ENCODE results near the gene CLIC5.
A peak's percentile ranks its signal among the peaks of the same experiment; 100 is the strongest.

The CLIC5 gene

DNA sequence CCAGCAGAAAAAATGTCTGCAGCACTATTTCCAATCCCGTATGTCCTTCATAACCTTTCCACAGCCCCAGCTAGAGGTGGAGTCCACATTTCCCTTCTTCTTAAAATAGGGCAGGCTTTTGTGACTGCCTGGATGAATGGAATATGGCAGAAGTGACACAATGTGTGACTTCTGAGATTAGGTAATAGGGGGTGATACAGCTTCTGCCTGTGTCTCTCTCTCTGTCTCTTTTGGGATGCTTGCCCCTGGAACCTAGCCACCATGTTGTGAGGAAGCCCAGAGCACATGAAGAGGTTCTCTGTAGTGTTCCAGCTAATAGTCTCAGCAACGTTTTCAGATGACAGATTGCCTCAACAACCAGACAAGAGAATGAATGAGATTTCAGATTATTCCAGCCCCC is 51.4 kb downstream of the CLIC5 start:
- no peak for DNase-seq (ENCODE audit: low read depth)

GRCh38 chr6:45963896-45964295 is 51.8 kb downstream of the CLIC5 start:
- DNase-seq (ENCODE audit: low read depth): no peak

- no peak for DNase-seq (ENCODE audit: low read depth)
Observed at GRCh38 chr6:45961125-45961524, 54.5 kb downstream of the CLIC5 start.

DNA sequence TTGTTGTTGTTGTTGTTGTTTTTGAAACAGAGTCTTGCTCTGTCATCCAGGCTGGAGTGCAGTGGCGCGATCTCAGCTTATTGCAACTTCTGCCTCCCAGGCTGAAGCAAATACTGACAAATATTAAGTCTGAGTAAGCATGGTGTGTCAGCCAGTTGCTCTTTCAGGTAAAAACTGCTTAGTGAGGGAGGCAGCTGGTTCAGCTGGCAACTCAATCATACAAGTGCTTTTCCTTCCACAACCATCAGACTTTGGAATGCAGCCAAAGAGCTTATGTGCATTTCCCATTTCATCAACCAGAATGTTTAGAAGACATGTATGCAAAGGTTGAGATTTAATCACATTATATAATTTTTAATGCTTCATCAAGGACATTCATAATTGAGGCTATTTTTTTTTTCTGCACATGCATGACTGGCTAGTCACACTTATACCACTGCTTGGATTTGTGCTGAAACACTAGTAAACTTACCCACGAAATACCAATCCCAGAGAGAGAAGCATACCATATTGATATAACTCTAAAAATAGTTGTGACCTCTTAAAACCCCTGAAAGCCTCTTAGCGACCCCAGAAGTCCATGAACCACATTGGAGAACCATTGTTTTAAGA is 56.0 kb downstream of the CLIC5 start:
- DNase-seq (ENCODE audit: low read depth): no peak

DNA sequence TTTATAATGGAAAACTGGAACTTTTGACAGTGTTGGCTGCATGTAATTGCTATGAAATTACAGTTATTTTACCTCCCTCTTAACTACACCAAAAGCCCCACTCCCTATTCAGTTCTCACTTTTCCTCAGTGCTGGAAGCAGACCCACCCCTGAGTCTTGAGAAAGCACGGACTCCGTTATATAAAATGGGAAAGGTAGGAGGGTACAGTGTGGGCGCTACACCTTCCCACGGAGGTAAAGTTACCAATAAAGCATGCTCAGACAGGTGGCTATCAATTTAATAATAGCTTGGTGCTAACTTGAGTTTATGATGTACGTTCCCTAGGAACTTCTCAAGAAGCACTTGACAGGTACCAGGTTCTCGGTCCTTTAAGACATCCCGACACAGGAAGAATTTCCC is 59.0 kb downstream of the CLIC5 start:
- DNase-seq (ENCODE audit: low read depth): no peak

- no peak for DNase-seq (ENCODE audit: low read depth)
Observed at GRCh38 chr6:45956176-45956575, 59.5 kb downstream of the CLIC5 start.

- no peak for DNase-seq (ENCODE audit: low read depth)
Observed at GRCh38 chr6:45955597-45955996, 60.1 kb downstream of the CLIC5 start.

DNA sequence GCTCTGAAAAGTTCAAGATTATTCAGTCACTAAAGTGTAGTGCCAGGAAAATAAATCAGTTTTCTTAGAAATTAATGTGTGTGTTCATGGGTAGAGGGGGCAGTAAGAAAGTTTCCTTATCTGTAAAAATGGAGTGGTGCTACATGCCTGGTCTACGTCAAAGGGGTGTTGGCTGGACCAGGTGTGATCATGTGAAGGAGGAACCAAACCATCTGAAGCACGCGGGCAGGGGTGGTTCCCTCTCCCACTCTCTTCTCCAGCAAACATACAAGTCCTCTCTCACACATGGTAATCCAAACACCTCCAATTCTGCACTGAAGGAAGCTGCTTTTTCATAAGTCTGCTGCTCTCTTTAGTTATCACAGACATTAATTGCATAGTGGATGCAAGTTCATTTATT is 63.1 kb downstream of the CLIC5 start:
- no peak for DNase-seq (ENCODE audit: low read depth)

DNA sequence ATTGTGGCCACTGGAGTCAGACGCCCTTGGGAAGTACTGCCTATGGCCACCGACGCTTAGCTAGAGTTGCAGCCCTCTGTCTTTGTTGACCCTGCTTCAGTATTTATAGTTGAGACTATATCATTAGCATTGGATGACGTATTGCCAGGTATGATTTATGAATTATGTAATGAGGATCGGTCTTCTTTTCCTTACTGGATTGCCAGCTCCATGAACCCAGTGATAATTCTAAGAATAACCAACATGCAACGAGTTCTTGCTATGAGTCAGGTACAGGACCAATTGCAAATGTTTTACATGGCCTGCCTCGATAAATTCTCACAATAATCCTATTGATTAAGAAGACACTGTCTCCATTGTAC is 63.5 kb downstream of the CLIC5 start:
- no peak for DNase-seq (ENCODE audit: low read depth)

- DNase-seq (ENCODE audit: low read depth): no peak
Observed at GRCh38 chr6:45951321-45952167, 64.1 kb downstream of the CLIC5 start.

GRCh38 chr6:45949256-45949655 is 66.4 kb downstream of the CLIC5 start:
- no peak for DNase-seq (ENCODE audit: low read depth)

GRCh38 chr6:45947807-45948206 is 67.9 kb downstream of the CLIC5 start:
- no peak for DNase-seq (ENCODE audit: low read depth)

DNA sequence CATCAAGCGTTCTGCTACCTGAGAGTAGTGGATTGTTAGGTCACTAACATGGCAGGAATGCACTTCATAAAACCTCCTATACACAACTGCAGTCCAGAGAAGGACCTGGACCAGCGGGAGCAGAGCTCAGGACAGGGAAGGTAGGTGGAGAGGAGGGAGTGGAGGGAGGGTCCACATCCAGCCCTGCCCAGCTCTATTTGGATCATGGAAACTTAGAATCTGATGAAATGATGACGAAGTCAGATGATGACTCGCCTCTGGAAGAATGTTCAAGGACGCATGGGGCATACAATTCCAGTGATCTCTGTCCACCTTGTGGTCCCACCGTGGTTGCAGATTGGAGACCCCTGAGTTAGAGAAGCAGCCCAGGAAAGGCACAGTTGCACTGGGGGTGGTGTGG is 68.8 kb downstream of the CLIC5 start:
- no peak for DNase-seq (ENCODE audit: low read depth)

- DNase-seq (ENCODE audit: low read depth): no peak
Observed at GRCh38 chr6:45946352-45946751, 69.3 kb downstream of the CLIC5 start.

- no peak for DNase-seq (ENCODE audit: low read depth)
Observed at GRCh38 chr6:45942953-45943352, 72.7 kb downstream of the CLIC5 start.

GRCh38 chr6:45933855-45934254 is 81.8 kb downstream of the CLIC5 start:
- DNase-seq (ENCODE audit: low read depth): no peak

GRCh38 chr6:45931232-45931631 is 84.4 kb downstream of the CLIC5 start:
- no peak for DNase-seq (ENCODE audit: low read depth)

DNA sequence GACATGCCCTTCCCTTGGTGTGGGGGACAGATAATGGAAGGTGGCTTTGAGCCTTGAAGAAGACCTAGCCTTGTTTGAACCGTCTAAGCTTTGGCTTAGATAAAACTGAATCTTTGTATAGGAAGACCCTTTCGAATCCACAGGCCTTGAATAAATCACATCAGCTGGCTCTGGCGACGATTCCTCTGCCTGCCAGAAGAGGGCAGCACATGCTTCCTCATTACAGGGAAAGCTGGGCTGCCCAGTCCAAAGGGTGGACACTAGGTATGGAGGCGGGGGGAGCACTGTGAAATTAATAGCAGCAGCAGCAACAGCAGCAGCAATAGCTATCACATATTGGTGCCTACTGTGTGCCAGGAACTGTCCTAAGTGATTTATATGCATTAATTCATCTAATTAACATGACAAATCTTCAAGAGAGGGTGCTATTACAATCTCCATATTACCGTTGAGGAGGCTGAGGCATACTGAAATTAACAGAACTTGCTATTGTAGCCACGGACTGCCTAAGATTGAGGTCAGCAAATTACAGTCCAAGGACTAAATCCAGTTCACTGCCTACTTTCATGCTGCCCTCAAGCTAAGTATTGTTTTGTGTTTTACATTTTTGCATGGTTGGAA is 85.1 kb downstream of the CLIC5 start:
- DNase-seq (ENCODE audit: low read depth): peak; percentile 29

- no peak for DNase-seq (ENCODE audit: low read depth)
Observed at GRCh38 chr6:45929421-45930361, 86.0 kb downstream of the CLIC5 start.

GRCh38 chr6:45928721-45929305 is 86.8 kb downstream of the CLIC5 start:
- DNase-seq (ENCODE audit: low read depth): no peak

DNA sequence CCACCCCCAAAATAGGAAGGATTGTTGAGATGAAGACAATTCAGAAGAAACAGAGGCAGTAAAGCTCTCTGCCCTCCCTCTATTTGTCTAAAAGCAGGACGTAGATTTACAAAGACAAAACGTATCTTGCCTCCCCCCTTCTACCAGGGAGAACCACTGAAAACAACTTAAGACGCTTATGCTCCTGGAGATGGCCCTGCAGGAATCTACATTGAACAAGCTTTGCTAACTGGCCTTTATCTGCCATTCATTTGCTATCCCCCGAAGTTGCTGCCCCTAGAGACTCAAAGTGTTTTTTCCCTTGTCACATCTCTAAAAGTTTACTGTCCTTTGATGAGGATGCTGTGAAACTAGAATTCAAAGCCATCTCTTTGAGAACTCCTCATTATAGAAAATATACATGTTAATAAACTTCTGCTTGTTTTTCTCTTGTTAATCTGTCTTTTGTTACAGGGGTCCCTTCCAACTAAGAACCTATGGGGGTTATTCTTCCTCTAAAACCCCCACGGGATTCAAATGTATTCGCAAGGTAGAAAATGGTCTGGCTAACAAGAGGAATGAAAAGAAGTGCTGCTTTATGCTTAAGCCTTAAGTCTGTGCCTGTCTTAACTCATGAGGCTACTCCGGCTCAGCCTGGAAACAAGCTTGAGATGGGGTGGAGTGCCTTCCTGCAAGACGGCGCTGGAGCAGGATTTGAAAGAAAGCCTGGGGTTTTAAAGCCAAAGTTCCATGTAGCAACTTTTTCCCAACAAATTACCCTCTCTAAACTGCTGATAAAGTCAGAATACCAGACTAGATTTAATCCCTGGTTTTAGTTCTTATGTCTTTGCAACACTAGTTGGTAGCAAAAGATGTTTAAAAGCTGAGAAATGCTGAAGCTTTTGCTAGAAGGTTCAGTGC is 88.0 kb downstream of the CLIC5 start:
- DNase-seq (ENCODE audit: low read depth): no peak
